AG04449 (cell line): ENCODE results near the gene PADI1.

ENCODE experiments used
- CTCF ChIA-PET: fragments of 350-600 bp; formaldehyde crosslinking; extraction: SDS; loops from one replicate; lab custom pipeline; 2021; ENCODE audit warnings: antibody characterized with exemption; lab: Yijun Ruan, JAX
- POLR2A ChIA-PET: fragments of 400-600, 350-600 bp; formaldehyde crosslinking; extraction: SDS; loops from one replicate; lab custom pipeline; 2020; ENCODE audit warnings: antibody characterized with exemption, inconsistent platforms; lab: Yijun Ruan, JAX
- DNase-seq: peaks from one replicate; pipeline ENCODE4 v3.0.0-alpha.2; 2010; ENCODE audit warnings: low read depth, low spot score
- H3K4me3 ChIP-seq: 2 replicates; pipeline ENCODE4 v1.5.1; 2011; ENCODE audit warnings: low read depth, mild to moderate bottlenecking, control low read depth, low read length
- CTCF ChIP-seq: IDR thresholded peaks from one replicate; pipeline ENCODE4 v1.5.1; 2011; ENCODE audit warnings: mild to moderate bottlenecking, moderate library complexity, low read length, control low read depth, inconsistent platforms; ENCODE audit not compliant: insufficient read depth; ENCODE audit errors: missing control alignments

PADI1 gene

GRCh38 chr1:17201201-17202021 is 3.5 kb upstream of the PADI1 start:
- no peak for DNase-seq
- H3K4me3 ChIP-seq: no peak overlapping the region
- ChIA-PET CTCF (interaction anchor here (0.8 to 3.7 kb wide), 4 partner anchors 10 to 75 kb away, joined by 3 to 13 read pairs (median 5); no protein-coding TSS in a partner anchor), POLR2A (interaction anchor here (1.0 kb wide), 1 partner anchor 11 kb away, joined by 7 read pairs; no protein-coding TSS in a partner anchor)
- TF ChIP-seq CTCF: no peak

DNA sequence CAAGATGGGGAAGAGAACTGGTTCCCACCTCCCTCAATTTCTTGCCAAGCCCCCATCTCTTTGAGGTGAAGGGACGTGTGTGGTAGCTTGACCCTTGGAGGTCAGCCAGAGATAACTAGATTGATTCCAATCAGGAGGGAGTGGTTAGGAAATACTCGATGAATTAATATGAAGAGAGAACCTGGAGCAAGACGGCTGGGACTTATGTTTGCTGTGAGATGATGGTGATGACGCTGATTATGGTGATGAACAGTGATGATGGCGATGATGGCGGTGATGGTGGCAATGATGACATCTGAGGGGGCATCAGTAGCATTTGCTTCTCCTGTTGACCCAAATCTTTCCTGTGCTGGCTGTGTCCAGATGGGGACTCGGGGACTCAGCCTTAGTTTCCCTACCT is 724 bp downstream of the PADI1 start:
- H3K4me3 ChIP-seq: no peak overlapping the region
- CTCF ChIA-PET: interaction anchor here (1.3 to 2.7 kb wide), 2 partner anchors 16 to 80 kb away, joined by 3 to 9 read pairs; no protein-coding TSS in a partner anchor
- no peak for TF ChIP-seq CTCF
- no peak for DNase-seq
- POLR2A ChIA-PET: interaction anchor here (0.9 kb wide), 1 partner anchor 11 kb away, joined by 3 read pairs; no protein-coding TSS in a partner anchor

- H3K4me3 ChIP-seq: no peak overlapping the region
- POLR2A ChIA-PET: interaction anchor here (0.9 kb wide), 1 partner anchor 10 kb away, joined by 3 read pairs; no protein-coding TSS in a partner anchor
- CTCF ChIA-PET: interaction anchor here (0.6 to 2.7 kb wide), 3 partner anchors 13 to 81 kb away, joined by 3 to 9 read pairs (median 3); no protein-coding TSS in a partner anchor
- DNase-seq: no peak
- no peak for TF ChIP-seq CTCF
Measured at GRCh38 chr1:17206196-17206595, 1.3 kb downstream of the PADI1 start.

GRCh38 chr1:17207046-17207445 is 2.1 kb downstream of the PADI1 start:
- CTCF ChIA-PET: interaction anchor here (0.6 to 2.7 kb wide), 4 partner anchors 11 to 81 kb away, joined by 3 to 9 read pairs (median 7); no protein-coding TSS in a partner anchor
- no peak for DNase-seq
- H3K4me3 ChIP-seq: no peak overlapping the region
- POLR2A ChIA-PET: interaction anchor here (1.3 to 2.1 kb wide), 3 partner anchors 8 to 26 kb away, joined by 4 to 8 read pairs (median 5); no protein-coding TSS in a partner anchor
- TF ChIP-seq CTCF: no peak

GRCh38 chr1:17207540-17207939 is 2.6 kb downstream of the PADI1 start:
- H3K4me3 ChIP-seq: no peak overlapping the region
- ChIA-PET CTCF (interaction anchor here (1.5 to 2.7 kb wide), 3 partner anchors 11 to 82 kb away, joined by 5 to 9 read pairs (median 9); no protein-coding TSS in a partner anchor), POLR2A (interaction anchor here (1.3 to 2.1 kb wide), 3 partner anchors 8 to 26 kb away, joined by 4 to 8 read pairs (median 5); no protein-coding TSS in a partner anchor)
- no peak for TF ChIP-seq CTCF
- DNase-seq: no peak
